ENCODE data around the gene FAM184A.
"Not testable (repeated sequence)": the region's sequence is repeated elsewhere in the genome, so short reads cannot be mapped to it uniquely, and the experiment has no call there.

The FAM184A gene

DNA sequence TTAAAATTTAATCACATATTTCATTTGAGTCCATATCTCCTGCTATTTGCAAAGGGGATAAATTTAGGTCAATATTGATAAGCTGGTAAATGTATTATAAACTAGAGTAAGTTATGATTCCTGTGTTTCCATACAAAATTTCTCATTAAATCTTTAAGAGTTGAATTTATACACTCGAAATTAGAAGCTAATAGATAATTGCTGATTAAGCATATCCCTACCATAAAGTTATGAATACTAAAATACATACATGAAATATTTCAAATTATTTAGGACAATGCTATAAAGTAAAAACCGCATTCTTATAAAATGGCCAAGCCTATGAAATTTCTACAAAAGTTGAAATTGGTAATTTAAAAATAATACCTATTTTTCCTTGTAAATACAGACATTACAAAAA is 71.5 kb downstream of the FAM184A start:
- DNase-seq (ENCODE audit: low spot score): no peak

DNA sequence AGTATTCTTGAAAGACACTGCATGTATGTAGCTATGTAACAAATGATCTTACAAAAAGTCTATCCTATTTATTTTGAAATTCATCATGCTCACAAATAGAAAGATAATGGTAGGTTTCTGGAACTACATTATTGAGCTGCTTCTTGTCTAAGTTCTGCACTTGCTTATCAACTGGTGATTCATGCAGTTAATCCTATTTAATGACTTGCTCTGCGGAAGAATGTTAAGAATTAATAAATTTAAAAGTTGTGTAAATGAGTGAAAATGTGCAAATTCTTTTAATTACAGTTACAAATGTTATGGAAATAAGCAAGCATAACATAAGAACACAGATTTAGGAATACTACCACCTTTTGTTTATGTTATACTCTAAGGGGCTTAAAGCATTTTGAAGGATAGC is 76.4 kb downstream of the FAM184A start:
- no peak for DNase-seq (ENCODE audit: low spot score)

GRCh38 chr6:118999494-119000040 is 78.9 kb downstream of the FAM184A start:
- no peak for DNase-seq (ENCODE audit: low spot score)

GRCh38 chr6:118997426-118997825 is 81.0 kb downstream of the FAM184A start:
- DNase-seq (ENCODE audit: low spot score): not testable (repeated sequence)

GRCh38 chr6:118996289-118996820 is 82.1 kb downstream of the FAM184A start:
- DNase-seq (ENCODE audit: low spot score): no peak

DNA sequence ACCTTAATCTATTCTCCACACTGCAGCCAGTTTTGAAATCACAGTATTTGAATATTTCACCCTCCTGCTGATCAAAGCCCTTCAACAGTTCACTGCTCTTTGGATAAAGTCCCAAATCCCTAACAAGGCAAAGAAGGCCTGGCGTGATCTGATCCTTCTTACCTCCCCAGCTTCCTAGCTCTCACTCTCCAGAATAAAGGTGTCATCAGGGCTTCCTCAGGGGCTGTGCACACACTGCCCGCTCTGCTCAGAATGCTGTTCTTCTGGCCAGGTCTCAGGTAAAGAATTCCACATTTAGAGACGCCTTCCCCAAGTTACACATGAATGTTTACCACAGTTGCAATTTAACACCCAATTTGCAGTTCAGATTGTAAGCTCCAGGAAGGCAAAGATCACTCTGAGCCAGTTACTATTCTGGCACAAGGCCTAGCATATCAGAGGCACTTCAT is 84.6 kb downstream of the FAM184A start:
- no peak for DNase-seq (ENCODE audit: low spot score)

DNA sequence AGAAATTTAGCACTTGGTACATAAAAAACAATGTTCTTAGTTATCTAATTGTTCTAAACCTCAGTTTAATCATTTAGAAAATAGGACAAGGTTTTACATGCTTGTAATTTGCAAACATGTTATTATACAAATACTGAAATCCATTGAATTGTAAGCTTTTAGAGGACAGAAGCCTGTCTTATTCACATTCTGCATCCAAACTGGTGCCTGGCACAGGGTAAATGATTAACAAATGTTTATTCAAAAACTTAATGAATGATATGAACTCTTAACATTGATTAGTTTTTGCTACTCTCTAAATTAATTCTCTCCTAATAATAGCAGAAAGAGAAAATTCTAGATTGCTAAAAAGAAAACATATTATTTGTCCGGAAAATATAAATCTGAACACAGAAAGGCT is 85.1 kb downstream of the FAM184A start:
- no peak for DNase-seq (ENCODE audit: low spot score)

GRCh38 chr6:118992186-118992795 is 86.2 kb downstream of the FAM184A start:
- no peak for DNase-seq (ENCODE audit: low spot score)

GRCh38 chr6:118986312-118986711 is 92.2 kb downstream of the FAM184A start:
- no peak for DNase-seq (ENCODE audit: low spot score)

GRCh38 chr6:118985123-118985830 is 93.2 kb downstream of the FAM184A start:
- DNase-seq (ENCODE audit: low spot score): no peak

DNA sequence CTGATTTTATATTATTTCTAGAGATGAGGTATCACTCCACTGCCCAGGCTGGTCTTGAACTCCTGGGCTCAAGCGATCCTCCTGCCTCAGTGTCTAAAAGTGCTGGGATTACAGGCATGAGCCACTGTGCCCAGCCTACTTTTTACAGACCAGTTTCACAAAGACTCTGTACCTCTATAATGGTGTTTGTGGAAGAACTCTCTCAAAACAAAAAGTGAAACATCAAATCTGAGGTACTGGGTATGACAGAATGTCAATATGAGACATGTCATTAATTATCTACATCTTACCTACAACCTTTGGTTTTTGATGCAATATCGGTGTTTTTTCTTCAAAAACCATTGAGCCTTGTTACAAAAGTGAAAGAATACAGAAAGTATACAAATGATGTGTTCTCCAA is 94.1 kb downstream of the FAM184A start:
- DNase-seq (ENCODE audit: low spot score): no peak

GRCh38 chr6:118982575-118982911 is 95.9 kb downstream of the FAM184A start:
- DNase-seq (ENCODE audit: low spot score): no peak

GRCh38 chr6:118981884-118982574 is 96.4 kb downstream of the FAM184A start:
- no peak for DNase-seq (ENCODE audit: low spot score)

GRCh38 chr6:118980063-118980462 is 98.4 kb downstream of the FAM184A start:
- no peak for DNase-seq (ENCODE audit: low spot score)

DNA sequence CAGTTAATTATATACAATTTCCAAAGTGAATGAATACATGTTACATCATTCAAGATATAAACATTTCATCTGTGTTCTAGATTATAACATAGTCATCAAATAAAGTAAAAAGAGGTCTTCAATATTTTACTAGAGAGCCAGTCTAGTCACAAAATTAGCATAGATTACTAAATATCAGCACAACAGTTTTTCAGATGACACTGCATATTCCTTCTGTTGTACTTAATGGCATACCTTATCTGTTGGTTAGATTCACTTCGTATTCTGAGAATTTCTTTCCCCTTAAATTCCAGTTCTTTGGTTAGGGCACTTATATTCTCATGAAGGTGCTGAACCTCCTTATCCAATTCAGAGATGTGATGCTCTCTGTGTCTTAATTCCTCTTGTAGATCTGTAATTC is 103.7 kb downstream of the FAM184A start:
- DNase-seq (ENCODE audit: low spot score): no peak

GRCh38 chr6:118971682-118972081 is 106.8 kb downstream of the FAM184A start:
- no peak for DNase-seq (ENCODE audit: low spot score)

DNA sequence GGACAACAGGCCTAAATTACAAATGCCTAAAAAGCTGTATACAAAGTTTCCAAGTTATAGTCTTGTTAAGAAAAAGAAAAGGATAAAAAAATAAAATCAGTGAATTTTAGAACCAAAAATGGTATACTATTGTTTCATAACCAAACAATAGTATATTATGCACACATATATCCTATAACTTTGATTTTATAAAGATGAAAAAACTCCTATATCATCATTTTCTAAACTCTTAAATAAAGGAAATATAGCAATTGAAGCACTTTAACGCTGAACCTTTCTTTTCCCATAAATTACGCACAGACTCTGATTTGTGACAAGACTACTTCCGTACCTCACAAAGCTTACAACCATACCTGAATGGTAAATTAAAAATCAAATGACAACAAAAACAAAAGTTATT is 107.6 kb downstream of the FAM184A start:
- no peak for DNase-seq (ENCODE audit: low spot score)

GRCh38 chr6:118968416-118968815 is 110.0 kb downstream of the FAM184A start:
- no peak for DNase-seq (ENCODE audit: low spot score)

- DNase-seq (ENCODE audit: low spot score): no peak
Observed at GRCh38 chr6:118967239-118967638, 111.2 kb downstream of the FAM184A start.

GRCh38 chr6:118965843-118966370 is 112.6 kb downstream of the FAM184A start:
- no peak for DNase-seq (ENCODE audit: low spot score)

- DNase-seq (ENCODE audit: low spot score): no peak
Observed at GRCh38 chr6:118965371-118965770, 113.1 kb downstream of the FAM184A start.

DNA sequence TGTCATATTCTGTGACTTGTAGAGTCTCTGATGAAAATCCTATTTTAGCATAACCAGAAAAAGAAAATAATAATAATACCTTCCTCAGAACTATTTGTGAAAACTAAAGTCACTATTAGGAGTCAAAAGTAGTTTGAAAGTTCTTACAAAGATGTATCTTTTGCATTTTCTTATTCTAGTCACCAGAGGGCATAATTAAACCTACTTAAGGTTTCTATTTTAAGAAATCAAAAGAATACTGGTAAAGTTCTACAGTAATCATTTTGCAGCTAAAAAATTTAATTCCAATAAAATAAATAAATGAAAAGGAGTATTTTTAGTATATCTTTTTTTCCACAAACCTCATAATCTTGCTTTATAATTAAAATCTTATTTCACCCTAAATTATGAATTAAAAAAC is 115.5 kb downstream of the FAM184A start:
- DNase-seq (ENCODE audit: low spot score): no peak

DNA sequence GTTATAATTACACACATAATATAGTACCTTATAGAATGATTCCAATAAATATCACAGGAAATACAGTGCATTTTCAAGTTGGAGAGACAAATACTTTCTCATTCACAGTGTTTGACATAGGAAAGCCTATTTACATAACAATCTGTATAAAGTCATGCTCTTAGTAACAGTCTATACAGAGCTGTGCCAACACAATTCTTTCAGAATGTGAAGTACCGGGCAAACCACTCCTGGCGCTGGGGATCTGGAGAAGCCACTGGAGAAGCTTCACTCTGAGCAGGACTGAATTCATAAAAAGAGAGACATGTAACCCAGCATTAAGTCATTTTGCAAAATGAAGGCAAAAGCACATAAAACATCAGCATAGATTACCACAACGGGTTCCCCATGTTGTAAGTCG is 118.6 kb downstream of the FAM184A start:
- no peak for DNase-seq (ENCODE audit: low spot score)

All from AG08396 (cell line).